HepG2 (cell line): ENCODE results near the gene GJB2. TPM values are rescaled to one million over a fixed set of nuclear protein-coding genes. Genes with fewer than 3 reads are reported as not detected.

Experiments used
- ATAC-seq: fragments of 200-7000 bp; cut with Tn5 transposase; 3 replicates; pipeline ENCODE4 v1.9.1; 2020; ENCODE audit warnings: mild to moderate bottlenecking, moderate library complexity
- BruUV-seq: library from RNA; stranded (reverse); fragments of 400-500 nt; replicated peaks from 2 replicates; lab custom pipeline; 2021; lab: Mats Ljungman, UMichigan
- CTCF ChIA-PET: fragments of 300-600 bp; formaldehyde crosslinking; extraction: SDS; loops from one replicate; lab custom pipeline; 2021; ENCODE audit warnings: low total read pairs, inconsistent platforms, low intra/inter-chr PET ratio; lab: Yijun Ruan, JAX
- POLR2A ChIA-PET: fragments of 350-600 bp; sonication (Branson Sonifier 250); formaldehyde crosslinking; loops from one replicate; lab custom pipeline; 2020; ENCODE audit warnings: antibody characterized with exemption, inconsistent platforms; lab: Yijun Ruan, JAX
- DNase-seq: peaks from one replicate; pipeline ENCODE4 v3.0.0-alpha.2; 2015; ENCODE audit warnings: low spot score
- FAIRE-seq: peaks from 3 replicates; lab custom pipeline; 2011; peaks lifted over from hg19 to GRCh38; lab: Jason Lieb, UNC
- H2AFZ ChIP-seq: one replicate; pipeline ENCODE4 v1.6.1; 2011; ENCODE audit warnings: low read length, inconsistent platforms
- H3K27ac ChIP-seq: fragments of 300-600 bp; 3 replicates; pipeline ENCODE4 v1.8.0; 2011; ENCODE audit warnings: mixed run types, mild to moderate bottlenecking, mixed read lengths, low read length, inconsistent platforms; ENCODE audit not compliant: insufficient read depth; ENCODE audit errors: extremely low read length
- H3K27me3 ChIP-seq, 2 experiments: fragments of 200-600 bp in 1 of 2; 2 replicates in 1 of 2; 3 replicates in 1 of 2; pipeline versions ENCODE4 v1.6.0 to v1.8.0; 2011; ENCODE audit warnings: low read length in 2 of 2, mild to moderate bottlenecking in 2 of 2, moderate library complexity in 2 of 2, inconsistent platforms in 1 of 2; ENCODE audit not compliant: insufficient read depth in 2 of 2, control insufficient read depth in 1 of 2
- H3K36me3 ChIP-seq, 2 experiments: fragments of 200-600 bp in 1 of 2; replicated peaks in 1 of 2; 2 replicates in 1 of 2; 3 replicates in 1 of 2; pipeline versions ENCODE4 v1.5.1 to v1.8.0; 2011; ENCODE audit warnings: low read length in 2 of 2, inconsistent platforms in 1 of 2; ENCODE audit not compliant: insufficient read depth in 2 of 2, control insufficient read depth in 1 of 2
- H3K4me1 ChIP-seq: 2 replicates; pipeline ENCODE4 v1.5.1; 2012; ENCODE audit warnings: low read length, inconsistent platforms; ENCODE audit not compliant: insufficient read depth
- H3K4me2 ChIP-seq: 2 replicates; pipeline ENCODE4 v1.6.0; 2011; ENCODE audit warnings: low read depth, low read length, inconsistent platforms
- H3K4me3 ChIP-seq, 3 experiments: fragments of 200-600 bp in 1 of 3; sonication (generic), shearing (Covaris generic) in 1 of 3; replicated peaks in 1 of 3; 2 replicates each; pipeline ENCODE4 v1.5.1; 2011 to 2016; ENCODE audit warnings: low read length in 3 of 3, inconsistent platforms in 2 of 3, low read depth in 2 of 3, mild to moderate bottlenecking in 2 of 3, control low read depth in 1 of 3, mixed read lengths in 1 of 3; ENCODE audit not compliant: insufficient read depth in 1 of 3
- H3K79me2 ChIP-seq: one replicate; pipeline ENCODE4 v1.6.1; 2011; ENCODE audit warnings: low read length, inconsistent platforms; ENCODE audit not compliant: insufficient read depth
- H3K9ac ChIP-seq: 2 replicates; pipeline ENCODE4 v1.6.0; 2011; ENCODE audit warnings: mild to moderate bottlenecking, low read depth, low read length, inconsistent platforms; ENCODE audit not compliant: insufficient read depth
- H3K9me3 ChIP-seq: 2 replicates; pipeline ENCODE4 v1.5.1; 2012; ENCODE audit warnings: mild to moderate bottlenecking, low read length
- H4K20me1 ChIP-seq: 2 replicates; pipeline ENCODE4 v1.6.0; 2011; ENCODE audit warnings: inconsistent platforms, mild to moderate bottlenecking, low read length, moderate library complexity; ENCODE audit not compliant: insufficient read depth
- ATM ChIP-seq: fragments of 450-650 bp; IDR thresholded peaks from 2 replicates; pipeline ENCODE4 v1.7.1; 2017; ENCODE audit warnings: mild to moderate bottlenecking, borderline replicate concordance
- CBX1 ChIP-seq: IDR thresholded peaks from one replicate; pipeline ENCODE4 v1.6.1; 2016; ENCODE audit warnings: antibody characterized with exemption, low read depth
- GLI4 ChIP-seq: sonication (generic); formaldehyde crosslinking; IDR thresholded peaks from 2 replicates; pipeline ENCODE4 v1.5.1; 2020; ENCODE audit warnings: missing genetic modification reagents, mild to moderate bottlenecking, moderate library complexity, borderline replicate concordance
- GPBP1L1 ChIP-seq: sonication (generic); formaldehyde crosslinking; IDR thresholded peaks from 2 replicates; pipeline ENCODE4 v1.5.0; 2020; ENCODE audit warnings: mild to moderate bottlenecking, missing genetic modification reagents
- HOXA3 ChIP-seq: sonication (generic); formaldehyde crosslinking; IDR thresholded peaks from 2 replicates; pipeline ENCODE4 v1.5.0; 2020; ENCODE audit warnings: missing genetic modification reagents
- KDM5B ChIP-seq: sonication (generic); formaldehyde crosslinking; IDR thresholded peaks from 2 replicates; pipeline ENCODE4 v1.4.0; 2020; ENCODE audit warnings: missing genetic modification reagents, mild to moderate bottlenecking, borderline replicate concordance
- MZF1 ChIP-seq: sonication (generic); formaldehyde crosslinking; IDR thresholded peaks from 2 replicates; pipeline ENCODE4 v1.8.1; 2023; ENCODE audit warnings: mild to moderate bottlenecking, missing genetic modification reagents, borderline replicate concordance
- NR1H2 ChIP-seq: sonication (generic); formaldehyde crosslinking; IDR thresholded peaks from 2 replicates; pipeline ENCODE4 v1.8.1; 2022; ENCODE audit warnings: low read depth, missing genetic modification reagents, borderline replicate concordance
- PRMT3 ChIP-seq: sonication (generic); formaldehyde crosslinking; IDR thresholded peaks from 2 replicates; pipeline ENCODE4 v1.8.1; 2022; ENCODE audit warnings: low read depth, mild to moderate bottlenecking, moderate library complexity, missing genetic modification reagents, borderline replicate concordance
- ZBTB39 ChIP-seq: sonication (generic); formaldehyde crosslinking; IDR thresholded peaks from 2 replicates; pipeline ENCODE4 v1.5.0; 2020; ENCODE audit warnings: missing genetic modification reagents
- ZFX ChIP-seq: sonication (generic); formaldehyde crosslinking; IDR thresholded peaks from 2 replicates; pipeline ENCODE4 v1.4.0; 2020; ENCODE audit warnings: mild to moderate bottlenecking, low read depth, missing genetic modification reagents, moderate library complexity
- ZNF17 ChIP-seq: sonication (generic); formaldehyde crosslinking; IDR thresholded peaks from 2 replicates; pipeline ENCODE4 v1.5.0; 2020; ENCODE audit warnings: mild to moderate bottlenecking, missing genetic modification reagents
- ZNF576 ChIP-seq: sonication (generic); formaldehyde crosslinking; IDR thresholded peaks from 2 replicates; pipeline ENCODE4 v1.4.0; 2020; ENCODE audit warnings: mild to moderate bottlenecking, missing genetic modification reagents
- ZNF704 ChIP-seq: sonication (generic); formaldehyde crosslinking; IDR thresholded peaks from 2 replicates; pipeline ENCODE4 v1.8.1; 2023; ENCODE audit warnings: mild to moderate bottlenecking, inconsistent platforms, moderate library complexity, missing genetic modification reagents, borderline replicate concordance
- ZNF788 ChIP-seq: sonication (generic); formaldehyde crosslinking; IDR thresholded peaks from 2 replicates; pipeline ENCODE4 v1.5.0; 2020; ENCODE audit warnings: mild to moderate bottlenecking, missing genetic modification reagents, borderline replicate concordance
- WGBS: methylation state at CpG from one replicate; pipeline ENCODE4 v1.1.6; 2017; ENCODE audit warnings: low lambda C conversion rate; 5-methylcytosine and 5-hydroxymethylcytosine counted together
- in situ Hi-C: cut with HindIII; loops from 2 replicates; pipeline ENCODE4 v1.10.0; 2017; ENCODE audit warnings: low pct_unique_long_range_greater_than_20kb; ENCODE audit not compliant: extremely low pct_ligation_motif_present
- intact Hi-C: fragments of 100-400 bp; cut with micrococcal nuclease; formaldehyde crosslinking; loops from one replicate; pipeline ENCODE4 v1.10.0; 2022; ENCODE audit not compliant: unreplicated experiment
- polyA plus RNA-seq, 8 experiments: library from polyadenylated mRNA; depleted of rRNA in 3 of 8; stranded (reverse) in 7 of 8; unstranded in 1 of 8; fragments of >200 nt; fragmentation: Illumina TruSeq in 4 of 8; extraction: Trizol in 4 of 8; gene quantifications; 2 replicates each; pipeline versions ENCODE4 v1.2.1 to v1.2.3, GENCODE V29; 2011 to 2016; ENCODE audit warnings: low read depth in 4 of 8, missing spikeins in 1 of 8, mixed read lengths in 1 of 8; ENCODE audit not compliant: insufficient read depth in 1 of 8
- total RNA-seq, 5 experiments: library from RNA; depleted of rRNA; stranded (reverse); fragments of >200 nt; fragmentation: Illumina TruSeq; extraction: Trizol; gene quantifications; 2 replicates each; pipeline ENCODE4 v1.2.3, GENCODE V29; 2016; ENCODE audit warnings: low read depth in 1 of 5

GJB2 gene
- total and polyA plus RNA-seq, 2 of the 13 experiments (the other 11 are each of a cell fraction or from before 2014, with no cell fraction given) = 0.15 to 0.18 TPM

- ATAC-seq = 0 out of 3 replicates have a peak, but pooled peaks have one; percentile 21
- Histone ChIP-seq H3K9me3 (no peaks in the 10 kb centered on the region), H3K27me3 (peaks cover 5 to 34% of the 10 kb centered on the region in 2 experiments; a peak in 4 of 5 replicates), H2AFZ (no peak overlapping the region), H3K9ac (no peak overlapping the region)
- POLR2A ChIA-PET = no interaction called here
- BruUV-seq = no TSS peak
- TF ChIP-seq CBX1 (no peak), KDM5B (CRISPR knock-in tag) (no peak), MZF1 (CRISPR knock-in tag) (no peak), NR1H2 (CRISPR knock-in tag) (no peak), HOXA3 (CRISPR knock-in tag) (no peak), ZBTB39 (CRISPR knock-in tag) (no peak), ATM (no peak), PRMT3 (CRISPR knock-in tag) (no peak), GPBP1L1 (CRISPR knock-in tag) (no peak), ZNF17 (CRISPR knock-in tag) (no peak), GLI4 (CRISPR knock-in tag) (no peak), ZFX (CRISPR knock-in tag) (no peak), ZNF576 (CRISPR knock-in tag) (no peak), ZNF788 (no peak), ZNF704 (CRISPR knock-in tag) (no peak)
- TF ChIP-seq, all 625 proteins: peak for 0
- H3K4me1 ChIP-seq = no peaks in the 10 kb centered on the region
- H3K79me2 ChIP-seq = no peaks in the 10 kb centered on the region
- no peaks in the 10 kb centered on the region for H4K20me1 ChIP-seq
- no peak for DNase-seq
- in situ Hi-C loops (no loop called here), intact Hi-C loops (no loop called here)
- CTCF ChIA-PET = no interaction called here
- H3K4me2 ChIP-seq = peak overlapping the region; percentile 42; the same call in 1 of the 2 replicates
- 58% methylated on average over 22 of the region's 30 CpGs for WGBS
- no peak overlapping the region for H3K27ac ChIP-seq
- no peaks in the 10 kb centered on the region for H3K36me3 ChIP-seq
- no peak overlapping the region for H3K4me3 ChIP-seq
- no peak for FAIRE-seq
Measured at GRCh38 chr13:20230913-20231838, 38.4 kb upstream of the GJB2 start.
